ENCODE measurements around the gene MEX3D.
"Not testable (repeated sequence)": the region's sequence is repeated elsewhere in the genome, so short reads cannot be mapped to it uniquely, and the experiment has no call there.

- TF ChIP-seq, protein P1, sequence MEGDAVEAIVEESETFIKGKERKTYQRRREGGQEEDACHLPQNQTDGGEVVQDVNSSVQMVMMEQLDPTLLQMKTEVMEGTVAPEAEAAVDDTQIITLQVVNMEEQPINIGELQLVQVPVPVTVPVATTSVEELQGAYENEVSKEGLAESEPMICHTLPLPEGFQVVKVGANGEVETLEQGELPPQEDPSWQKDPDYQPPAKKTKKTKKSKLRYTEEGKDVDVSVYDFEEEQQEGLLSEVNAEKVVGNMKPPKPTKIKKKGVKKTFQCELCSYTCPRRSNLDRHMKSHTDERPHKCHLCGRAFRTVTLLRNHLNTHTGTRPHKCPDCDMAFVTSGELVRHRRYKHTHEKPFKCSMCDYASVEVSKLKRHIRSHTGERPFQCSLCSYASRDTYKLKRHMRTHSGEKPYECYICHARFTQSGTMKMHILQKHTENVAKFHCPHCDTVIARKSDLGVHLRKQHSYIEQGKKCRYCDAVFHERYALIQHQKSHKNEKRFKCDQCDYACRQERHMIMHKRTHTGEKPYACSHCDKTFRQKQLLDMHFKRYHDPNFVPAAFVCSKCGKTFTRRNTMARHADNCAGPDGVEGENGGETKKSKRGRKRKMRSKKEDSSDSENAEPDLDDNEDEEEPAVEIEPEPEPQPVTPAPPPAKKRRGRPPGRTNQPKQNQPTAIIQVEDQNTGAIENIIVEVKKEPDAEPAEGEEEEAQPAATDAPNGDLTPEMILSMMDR (IDR thresholded peaks at IDR 0.05) = not testable (repeated sequence)
- TF ChIP-seq EZH2 (IDR thresholded peaks at IDR 0.05; ENCODE audit: borderline replicate concordance, insufficient read depth, low read depth, low read length, poor library complexity, severe bottlenecking) = not testable (repeated sequence)
Measured at GRCh38 chr19:1535699-1536098, 32.4 kb downstream of the MEX3D start.
